CD4-positive, alpha-beta T cell treated with Interleukin-4 for 4 hours (primary cell): ENCODE data around the gene MEF2C.

Experiments used
- DNase-seq: peaks from one replicate; pipeline ENCODE4 v3.0.0-alpha.2; 2020

The MEF2C gene

DNA sequence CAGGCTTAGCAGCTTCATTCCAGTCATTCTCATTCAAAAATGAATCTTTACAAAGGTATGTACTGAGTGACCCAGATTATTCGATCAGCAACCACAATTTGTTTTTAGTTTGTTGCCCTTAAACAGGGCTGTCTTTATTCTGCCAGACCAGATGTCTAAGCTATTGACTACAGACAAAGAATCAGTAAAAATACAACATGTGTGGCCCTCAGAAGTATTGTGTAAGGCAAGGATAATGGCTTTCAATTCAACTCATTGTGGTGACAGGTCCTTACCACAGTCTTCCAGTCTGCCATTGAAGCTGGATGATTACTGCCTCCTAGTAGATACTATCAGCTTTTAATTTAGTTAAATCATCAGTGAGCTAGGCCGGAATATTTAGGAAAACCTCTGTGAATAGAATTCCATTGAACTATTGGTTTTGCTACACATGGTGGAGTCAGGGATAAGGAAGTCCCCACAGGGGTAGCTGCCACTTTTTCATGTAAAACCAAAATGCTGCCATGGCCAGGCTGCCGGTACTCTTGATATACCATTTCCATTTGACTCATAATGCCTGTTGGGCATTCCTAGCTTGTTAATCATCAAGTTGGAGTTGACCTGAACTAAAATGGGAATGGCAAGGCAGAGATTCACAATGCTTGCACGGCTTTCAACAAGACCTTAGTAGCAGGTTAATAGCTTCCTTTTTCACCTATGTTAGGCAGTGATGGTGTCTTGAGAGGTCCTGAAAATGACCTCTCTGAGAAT lies 175.6 kb downstream of the MEF2C start:
- no peak for DNase-seq

DNA sequence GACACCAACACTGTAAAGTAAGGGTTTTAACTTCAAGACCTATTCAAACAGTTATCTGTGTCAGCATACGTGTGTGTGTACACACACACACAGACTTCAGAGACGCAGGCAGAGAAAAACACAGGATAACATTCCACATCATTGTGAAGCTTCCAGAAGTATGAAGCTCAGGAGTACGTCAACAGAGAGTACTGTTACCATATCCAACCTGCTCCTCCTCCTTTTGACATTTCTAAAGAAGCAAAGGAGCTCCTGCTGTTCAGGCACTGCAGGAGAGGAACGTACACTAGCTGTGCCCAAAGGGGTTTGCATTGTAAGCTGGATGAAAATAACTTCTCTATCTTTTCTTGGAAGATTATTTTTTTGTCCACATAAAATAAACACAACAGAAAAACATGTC lies 180.7 kb downstream of the MEF2C start:
- DNase-seq = no peak

DNA sequence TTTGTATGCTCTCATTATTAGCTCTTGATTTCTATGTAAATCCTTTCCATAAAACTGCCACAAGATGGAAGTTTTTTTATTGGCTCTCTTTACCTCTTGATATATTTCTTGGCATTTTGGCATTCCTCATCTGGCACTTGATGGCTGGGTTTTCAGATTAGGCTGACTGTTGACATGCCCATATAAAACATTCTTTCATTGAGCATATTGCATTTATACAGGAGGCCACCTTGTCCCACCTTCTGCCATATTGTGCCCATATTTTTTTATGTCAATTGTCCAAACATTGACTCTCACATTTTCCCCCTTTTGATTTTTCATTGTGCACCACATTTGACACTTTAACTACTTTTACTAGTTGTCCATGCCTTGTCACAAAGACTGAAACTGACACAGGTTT lies 182.9 kb downstream of the MEF2C start:
- DNase-seq = no peak

DNA sequence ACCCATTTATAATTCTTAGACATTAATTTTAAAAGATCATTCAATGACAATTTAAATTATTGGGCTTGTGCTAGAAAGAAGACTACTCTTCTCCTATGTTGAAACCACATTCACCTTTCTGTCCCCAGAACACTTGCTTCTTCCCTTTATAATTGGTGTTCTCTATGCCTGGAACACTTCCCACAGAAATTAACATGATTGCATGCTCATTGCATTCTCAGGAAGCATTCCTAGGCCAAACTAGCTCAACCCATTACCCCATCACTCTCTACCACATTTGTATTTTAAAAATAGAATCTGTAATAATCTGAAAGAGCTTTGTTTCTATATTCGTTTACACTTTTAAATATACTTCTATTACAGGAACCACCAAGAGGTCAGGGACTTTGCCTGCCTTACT lies 184.7 kb downstream of the MEF2C start:
- no peak for DNase-seq

DNA sequence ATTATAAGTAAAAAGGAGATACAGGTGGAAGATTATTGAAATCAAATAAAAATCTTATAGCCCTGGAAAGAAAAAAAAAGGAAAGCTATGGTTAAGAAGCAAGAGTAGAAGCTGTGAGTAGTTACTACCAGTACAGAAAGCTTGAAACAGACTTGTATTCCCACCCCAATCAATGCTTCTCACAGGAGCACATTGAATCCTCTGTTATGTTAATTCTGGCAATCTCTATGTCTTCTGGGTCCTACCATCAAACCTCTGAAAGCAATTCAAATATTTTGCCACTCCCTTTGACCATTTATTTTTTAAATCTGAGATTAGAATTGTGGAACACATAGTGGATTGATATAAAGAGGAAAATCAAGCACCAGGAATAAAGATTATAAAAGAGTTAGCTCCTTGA lies 186.5 kb downstream of the MEF2C start:
- DNase-seq = no peak

DNA sequence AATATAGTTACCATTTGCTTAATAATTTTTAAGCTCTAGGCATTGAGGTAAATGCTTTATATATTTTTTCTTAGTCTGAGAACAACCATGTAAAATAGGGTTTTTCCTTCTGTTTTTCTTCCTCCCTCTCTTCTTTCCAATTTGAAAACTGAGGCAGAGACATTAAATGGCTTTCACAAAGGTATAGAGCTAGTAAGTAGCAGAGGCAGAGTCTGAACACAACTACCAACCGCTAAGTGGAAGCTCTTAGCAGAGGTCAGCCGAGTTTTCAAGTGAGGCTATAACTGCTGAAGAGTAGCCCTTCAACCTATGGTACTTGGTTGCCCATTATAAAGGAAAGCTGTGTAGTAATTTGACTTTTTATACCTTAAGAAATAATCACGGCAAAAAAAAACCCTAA lies 187.1 kb downstream of the MEF2C start:
- DNase-seq = no peak

DNA sequence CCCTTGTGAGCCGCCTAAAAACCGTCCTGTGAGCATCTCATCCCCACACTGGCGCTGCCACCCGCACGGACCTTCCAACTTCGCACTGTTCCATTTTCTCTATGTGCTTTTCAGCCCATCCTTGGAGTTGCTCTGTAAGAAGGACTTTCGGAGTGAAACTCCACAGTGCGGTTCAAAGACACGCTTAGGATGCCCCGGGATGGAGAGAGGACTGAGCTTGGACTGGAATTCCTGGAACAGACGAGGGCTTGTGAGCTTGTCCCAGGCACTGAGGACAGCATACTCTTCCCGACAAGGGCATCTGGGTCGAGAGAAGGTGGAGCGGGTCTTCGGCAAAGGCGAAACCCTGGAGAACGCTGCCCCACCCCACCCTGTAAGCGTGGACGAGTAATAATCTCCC lies 187.8 kb downstream of the MEF2C start:
- DNase-seq = no peak

DNA sequence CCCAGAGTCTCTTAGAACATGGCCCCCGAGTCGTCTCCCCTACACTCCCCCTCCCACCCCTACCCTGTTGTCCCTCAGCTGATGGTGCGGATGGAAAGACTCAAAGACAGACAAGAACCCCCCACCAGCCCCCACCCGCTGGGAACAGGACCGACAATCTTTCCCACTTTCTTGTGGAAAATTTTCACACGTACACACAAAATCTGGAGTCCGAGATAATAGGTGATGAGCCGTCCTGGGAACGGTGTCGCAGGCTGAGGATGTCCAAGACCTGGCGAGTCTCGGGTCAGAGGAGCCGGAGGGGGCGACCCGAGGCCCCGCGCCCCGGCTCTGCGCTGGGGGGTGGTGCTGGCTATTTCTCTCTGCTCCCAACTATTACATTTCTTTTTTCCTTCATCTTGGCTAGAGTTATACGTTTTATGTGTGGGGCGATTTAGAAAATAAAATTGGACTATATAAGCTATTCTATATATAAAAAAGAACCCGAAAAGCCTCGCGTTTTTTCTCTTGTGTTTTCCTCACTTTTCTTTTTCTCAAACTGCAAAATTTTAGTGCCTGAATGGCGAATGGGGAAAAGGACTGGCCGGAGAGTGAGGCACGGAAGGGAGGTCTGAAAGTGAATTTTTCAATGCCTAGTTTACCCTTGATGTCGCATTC lies 188.8 kb downstream of the MEF2C start:
- DNase-seq = no peak

DNA sequence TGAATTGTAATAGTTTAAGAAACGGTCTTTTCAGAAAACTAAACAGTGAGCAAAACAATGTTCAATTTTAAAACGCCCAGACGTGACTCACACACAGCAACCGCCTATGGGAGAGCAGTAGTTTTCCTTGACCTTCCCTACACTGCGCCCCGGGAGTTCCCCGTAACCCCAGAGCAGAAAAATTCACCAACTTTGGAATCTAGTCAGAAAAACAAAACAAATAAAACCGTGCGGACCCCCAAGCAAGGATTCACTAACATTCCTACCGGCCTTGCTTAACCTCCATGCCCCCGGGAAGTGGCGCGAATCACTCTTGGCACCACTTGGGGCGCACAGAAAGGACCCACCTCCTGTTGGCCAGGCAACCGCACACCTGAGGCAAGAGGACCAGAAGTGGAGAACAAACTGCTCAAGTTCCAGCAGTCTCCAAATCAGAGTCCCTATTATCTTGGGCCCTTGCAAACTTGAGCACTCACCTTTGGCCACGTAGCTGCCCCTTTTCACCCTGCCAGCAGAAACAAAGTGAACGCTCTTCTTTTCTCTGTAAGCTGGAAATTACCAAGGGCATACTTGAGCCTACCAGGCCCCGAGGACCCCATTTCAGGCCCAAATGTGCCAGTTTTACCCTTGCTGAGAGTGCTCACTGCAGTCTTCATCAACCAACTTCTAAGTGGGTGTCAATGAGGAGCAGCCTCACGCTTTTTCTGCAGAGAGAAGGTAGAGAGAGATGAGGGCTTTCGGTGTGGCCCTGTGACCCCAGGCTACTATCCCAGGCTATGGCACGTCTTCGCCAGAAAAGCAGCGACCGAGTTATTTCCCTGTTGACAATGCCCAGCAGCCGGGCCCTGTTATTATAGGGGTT lies 189.7 kb downstream of the MEF2C start:
- DNase-seq = no peak

DNA sequence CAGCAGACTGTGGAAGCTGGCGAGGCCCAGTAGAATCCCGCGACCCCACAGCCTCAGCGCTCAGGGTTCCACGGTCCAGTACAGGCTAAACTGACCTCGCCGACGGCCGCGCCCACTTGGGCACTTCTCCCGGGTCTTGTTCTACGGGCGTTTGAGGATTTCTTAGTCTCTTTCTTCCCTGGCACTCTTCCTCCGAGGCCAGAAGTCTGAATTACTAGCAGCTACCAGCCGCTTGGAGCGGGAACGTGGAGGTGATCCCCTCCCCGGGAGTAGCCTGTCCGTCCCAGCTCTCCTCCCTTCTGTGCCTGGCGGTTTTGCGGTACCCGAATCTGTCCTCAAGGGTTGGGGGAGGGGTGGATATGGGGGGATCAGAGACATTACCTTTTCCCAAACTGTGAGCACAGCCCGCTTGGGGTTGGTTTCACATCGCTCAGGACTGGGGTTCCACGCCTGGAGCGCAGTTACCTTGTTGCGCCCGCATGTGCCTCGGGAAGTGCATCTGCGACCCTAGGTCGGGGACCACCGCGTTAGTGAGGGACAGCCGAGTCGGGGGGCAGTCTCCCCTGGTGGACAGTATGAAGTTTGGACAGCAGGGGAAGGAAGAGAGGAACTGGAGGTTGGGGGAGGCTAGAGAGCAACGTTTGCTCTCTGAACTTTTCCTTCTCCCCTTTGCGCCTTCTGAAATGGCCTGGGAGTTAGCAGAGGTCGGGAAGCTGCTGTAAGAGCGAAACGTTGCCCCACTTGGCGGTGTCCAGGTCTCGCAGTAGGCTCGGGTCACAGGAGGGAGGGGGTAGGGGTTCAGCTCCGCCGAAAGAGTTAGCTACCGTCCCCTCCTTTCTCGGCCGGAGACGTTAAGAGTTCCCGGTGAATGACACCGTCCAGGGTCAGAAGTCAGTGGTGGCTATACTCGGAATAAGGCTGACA lies 190.8 kb downstream of the MEF2C start:
- DNase-seq = no peak

DNA sequence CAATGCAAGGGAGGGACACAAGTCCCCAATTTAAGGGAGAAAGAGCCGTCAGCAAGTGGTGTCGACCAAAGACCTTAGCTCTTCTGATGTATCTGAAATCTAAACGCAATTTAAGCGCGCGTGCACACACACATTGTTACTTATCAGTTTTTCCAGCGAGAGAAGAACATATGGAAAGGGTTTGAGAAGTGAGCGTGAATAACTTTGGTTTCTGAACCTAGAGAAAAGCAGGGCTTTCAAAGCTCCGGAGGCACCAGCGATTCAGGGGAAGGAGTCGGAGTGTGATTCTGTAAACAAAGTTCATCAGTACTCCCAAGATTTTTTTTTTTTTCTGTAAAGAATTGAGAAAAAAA lies 191.8 kb downstream of the MEF2C start:
- no peak for DNase-seq

DNA sequence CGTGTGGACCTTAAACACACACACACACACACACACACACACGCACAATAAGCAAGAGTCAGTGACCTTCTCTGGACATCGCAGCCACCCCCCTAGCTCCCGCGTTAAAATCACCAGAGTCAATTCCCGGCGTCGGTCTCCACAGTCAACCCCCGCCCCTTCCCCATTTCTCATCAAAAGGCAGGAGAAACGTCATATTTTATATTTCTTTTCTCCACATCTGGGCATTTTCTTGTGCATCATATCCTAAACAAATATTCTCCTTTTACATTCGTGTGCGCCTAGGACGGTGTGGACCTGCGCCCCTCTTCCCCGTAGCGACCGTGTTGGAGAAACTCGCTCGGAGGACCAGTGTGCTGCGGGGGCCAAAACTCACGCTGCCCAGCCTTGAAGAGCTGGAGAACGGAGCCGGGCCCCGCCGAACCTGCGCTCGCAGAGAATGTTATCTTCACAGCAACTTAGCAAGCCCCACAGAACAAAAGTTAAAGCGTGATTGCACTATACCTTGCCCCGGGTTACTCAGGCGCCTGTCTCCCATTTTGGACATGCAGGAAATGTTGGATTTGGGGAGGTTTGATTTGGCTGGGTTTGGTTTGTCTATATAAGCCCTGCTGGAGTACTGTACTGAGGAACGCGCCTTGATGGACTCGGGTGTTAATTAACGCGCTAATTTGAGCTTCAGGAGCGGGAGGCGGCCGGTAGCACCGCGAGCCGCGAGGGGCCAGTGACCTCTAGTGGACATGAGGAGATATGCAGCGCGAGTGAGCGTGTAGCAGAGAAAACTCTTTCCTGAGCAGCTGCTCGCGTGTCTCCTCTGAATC lies 192.4 kb downstream of the MEF2C start:
- peak; percentile 63 for DNase-seq

DNA sequence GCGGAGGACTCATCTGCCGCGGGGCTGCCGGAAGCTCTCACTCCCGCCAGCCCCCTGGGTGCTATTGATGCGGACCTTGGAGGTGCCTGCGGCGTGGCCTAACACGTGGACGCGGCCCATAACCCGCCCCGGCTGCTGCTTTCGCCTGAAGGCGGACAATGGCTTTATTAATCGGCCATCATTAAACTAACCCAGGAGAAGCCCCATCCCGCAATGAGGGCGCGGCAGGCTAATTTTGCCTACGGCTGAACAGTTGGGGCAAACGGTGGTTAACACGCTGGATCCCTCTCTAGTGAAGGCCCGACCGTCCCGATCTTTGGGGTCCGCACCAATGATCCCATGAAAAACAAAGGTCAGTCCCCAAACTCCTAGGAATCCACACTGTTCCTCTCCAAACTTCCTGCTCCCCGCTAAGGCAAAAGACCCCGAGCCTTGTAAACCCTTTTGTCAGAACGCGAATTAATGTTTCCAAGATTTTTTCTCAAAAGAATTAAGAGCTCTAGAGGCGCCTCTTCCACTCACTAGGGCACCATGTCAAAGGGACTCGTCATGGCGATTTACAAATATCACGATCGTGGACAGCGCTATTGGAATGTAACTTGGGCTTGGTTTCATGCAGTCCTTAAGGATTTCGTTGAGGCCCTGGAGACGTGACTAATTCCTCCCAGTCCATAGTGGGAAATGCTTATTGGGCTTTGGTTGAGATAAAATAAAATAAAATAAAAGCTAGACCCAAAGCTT lies 193.1 kb downstream of the MEF2C start:
- no peak for DNase-seq

DNA sequence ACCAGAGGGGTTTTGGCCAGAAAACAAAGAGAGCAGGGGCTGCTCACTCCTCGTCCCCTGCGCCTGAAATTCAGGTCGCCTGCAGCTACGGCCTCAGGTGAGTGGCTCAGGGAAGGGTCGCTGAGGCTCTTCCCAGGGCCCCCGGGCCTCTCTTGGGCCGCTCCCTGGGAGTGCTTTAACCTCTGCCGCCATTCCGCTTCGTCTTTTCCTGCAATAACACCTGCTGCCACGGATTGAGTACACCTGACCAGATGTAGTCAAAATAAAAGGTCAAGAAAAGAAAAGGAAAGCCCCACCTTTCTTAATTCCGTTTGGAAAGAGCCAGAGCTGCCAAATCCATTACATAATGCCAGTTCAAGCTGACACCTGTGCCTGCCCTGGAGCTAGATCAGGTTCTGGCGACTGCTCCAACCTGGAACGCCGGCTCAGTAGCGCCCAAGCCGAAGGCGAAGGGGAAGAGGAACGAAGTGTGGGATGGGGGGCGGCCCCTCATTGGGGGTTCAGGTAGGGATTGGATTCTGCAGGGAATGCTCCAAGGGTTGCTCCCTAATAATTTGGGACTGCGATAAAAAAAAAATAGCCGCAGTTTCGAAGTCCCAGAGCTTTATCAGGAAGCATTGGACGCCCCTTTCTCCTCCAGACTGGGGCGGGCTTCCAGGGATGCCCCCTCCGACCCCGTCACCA lies 193.9 kb downstream of the MEF2C start:
- DNase-seq = no peak

DNA sequence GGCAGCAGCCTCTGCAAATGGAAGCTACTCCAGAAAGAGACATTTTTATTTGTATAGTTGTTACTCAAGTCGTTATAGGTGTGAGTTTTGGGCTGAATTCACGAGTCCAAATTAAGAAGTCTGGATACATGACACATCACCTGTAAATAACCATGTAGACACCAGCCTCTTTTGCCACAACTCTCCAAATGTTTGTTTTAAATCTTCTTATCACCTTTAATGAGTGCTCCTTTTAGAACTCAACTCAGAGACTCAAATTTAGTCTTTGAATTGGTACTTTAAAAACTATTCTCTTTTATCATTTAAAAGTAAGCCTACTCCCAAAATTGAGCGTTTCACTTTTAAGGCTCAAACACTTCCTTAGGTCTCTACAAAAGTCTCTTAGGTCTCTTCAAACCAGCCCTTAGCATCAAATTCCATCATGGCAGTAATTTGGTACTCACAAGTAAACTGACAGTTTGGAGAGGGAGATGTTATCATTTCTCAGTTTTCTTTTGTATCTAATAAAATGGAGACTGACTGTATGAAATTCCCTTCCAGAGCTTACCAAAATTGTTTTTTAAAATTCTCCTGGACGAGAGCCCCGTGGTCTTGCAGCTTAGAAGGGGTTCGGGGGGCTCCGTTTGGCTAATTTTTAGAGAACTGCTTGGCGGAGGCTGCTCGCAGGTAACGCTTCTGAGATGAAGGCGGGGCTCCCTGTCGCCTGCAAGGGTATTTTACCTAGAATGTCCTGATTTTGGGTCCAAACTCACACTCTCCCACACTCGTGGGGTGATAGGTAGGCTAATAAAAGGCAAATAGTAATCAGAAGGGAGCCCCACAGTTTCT lies 194.6 kb downstream of the MEF2C start:
- DNase-seq = no peak

DNA sequence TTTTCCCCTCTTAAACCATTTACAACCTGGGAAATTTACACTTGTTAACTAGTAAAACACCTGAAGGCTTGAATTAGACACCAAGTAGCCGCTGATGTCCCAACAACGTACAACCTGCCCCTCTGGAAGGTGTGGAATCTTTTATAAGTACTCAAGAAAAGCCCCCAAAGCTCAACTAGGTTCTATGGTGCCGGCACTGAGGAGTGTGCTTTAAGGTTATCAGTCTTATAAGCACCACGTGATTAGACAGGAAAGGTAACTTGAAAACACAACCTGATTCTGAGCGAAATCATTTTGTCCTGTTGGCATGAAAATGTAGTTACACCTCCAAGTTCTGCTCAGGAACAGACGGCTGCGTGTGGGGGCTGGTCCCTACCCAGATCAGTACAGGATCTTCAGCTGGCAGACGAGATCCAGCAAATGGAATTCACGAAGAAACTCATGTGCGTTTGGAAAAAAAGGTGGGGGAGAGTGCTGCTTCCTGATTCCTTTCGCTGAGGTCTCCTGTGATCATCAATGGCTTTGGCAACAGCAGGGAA lies 195.5 kb downstream of the MEF2C start:
- no peak for DNase-seq

DNA sequence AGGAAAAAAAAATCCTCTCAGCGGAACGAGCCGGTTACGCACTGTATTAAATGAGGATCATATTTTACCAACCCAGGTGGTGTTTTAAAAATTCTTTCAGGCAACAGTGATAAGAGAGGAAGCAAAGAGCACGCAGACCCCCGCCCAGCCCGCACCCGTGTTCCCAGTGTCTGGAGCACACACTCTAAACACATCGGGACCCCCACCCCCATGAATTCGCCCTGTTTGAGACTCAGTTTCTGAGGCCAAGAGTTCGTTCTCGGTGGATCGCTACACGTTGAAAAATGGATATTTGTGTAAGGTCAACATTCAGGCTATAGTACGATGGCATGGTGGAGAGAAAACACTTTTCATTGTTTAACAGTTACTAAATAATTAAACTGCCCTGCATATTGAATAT lies 196.3 kb downstream of the MEF2C start:
- no peak for DNase-seq

DNA sequence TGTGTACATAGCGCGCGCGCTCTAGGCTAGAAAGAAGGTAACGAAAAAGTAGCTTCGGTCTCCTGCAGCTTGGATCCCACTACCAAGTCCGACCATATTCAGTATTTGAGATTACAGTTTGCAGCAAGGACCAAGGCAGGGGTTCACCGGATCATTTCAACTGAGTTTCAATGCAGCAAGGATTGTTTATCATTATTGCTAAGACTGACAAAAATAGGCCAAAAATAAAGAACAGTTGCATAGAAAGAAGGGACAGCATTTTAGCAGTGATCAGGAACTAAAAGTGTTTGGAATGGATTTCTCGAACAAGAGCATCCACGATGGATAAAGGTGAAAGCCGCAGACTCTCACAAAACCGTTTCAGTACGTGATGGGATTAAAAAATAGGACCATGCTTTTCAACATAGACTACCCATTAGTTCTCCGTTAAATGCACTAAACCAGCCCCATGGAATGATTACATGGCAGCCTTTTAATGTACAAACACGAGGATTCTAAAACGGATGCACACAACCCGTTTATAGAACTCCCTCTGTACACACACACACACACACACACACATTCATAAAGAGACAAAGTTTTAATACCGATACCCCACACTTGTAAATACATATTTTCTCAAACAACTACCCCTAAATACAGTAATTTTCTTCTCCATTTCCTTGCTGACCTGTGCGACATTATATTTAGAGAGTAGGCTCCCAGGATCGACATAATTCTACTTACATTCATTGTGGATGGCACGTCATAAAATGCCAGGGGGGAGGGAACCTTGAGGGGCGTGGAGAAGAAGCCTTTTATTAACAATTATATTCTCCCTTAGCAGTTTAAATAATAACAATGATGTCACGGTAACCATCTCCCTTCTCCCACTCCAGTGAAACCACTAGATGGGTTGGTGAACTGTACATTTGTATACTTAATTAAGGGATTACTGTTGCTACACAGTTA lies 197.1 kb downstream of the MEF2C start:
- DNase-seq = no peak
